LNCAP (cell line): ENCODE data around the gene GTF3C4.

Experiments used
- TF ChIP-seq, protein P1 (sequence below): fragments of 450-650 bp; IDR thresholded peaks from 2 replicates; pipeline ENCODE4 v1.5.1; 2017; ENCODE audit warnings: mild to moderate bottlenecking

The GTF3C4 gene

DNA sequence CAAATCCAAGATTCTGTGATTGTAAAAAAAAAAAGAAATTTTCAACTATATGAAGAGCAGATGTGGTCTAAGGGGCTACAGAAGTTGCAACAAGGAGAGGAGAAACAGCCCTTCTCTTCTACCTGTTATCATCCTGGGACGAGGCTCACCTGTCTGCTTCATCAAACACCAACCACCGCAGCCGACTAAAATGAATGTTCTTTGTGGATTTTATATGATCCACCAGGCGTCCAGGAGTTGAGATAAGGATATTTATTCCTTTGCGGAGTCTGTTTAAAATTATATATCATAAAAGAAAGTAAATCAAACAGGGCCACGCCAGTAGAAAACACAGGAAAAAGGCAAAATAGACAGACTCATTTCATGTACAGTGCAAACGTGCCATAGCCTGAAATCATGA, 22.0 kb upstream of the GTF3C4 start:
- TF ChIP-seq, protein P1, sequence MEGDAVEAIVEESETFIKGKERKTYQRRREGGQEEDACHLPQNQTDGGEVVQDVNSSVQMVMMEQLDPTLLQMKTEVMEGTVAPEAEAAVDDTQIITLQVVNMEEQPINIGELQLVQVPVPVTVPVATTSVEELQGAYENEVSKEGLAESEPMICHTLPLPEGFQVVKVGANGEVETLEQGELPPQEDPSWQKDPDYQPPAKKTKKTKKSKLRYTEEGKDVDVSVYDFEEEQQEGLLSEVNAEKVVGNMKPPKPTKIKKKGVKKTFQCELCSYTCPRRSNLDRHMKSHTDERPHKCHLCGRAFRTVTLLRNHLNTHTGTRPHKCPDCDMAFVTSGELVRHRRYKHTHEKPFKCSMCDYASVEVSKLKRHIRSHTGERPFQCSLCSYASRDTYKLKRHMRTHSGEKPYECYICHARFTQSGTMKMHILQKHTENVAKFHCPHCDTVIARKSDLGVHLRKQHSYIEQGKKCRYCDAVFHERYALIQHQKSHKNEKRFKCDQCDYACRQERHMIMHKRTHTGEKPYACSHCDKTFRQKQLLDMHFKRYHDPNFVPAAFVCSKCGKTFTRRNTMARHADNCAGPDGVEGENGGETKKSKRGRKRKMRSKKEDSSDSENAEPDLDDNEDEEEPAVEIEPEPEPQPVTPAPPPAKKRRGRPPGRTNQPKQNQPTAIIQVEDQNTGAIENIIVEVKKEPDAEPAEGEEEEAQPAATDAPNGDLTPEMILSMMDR, result no peak

DNA sequence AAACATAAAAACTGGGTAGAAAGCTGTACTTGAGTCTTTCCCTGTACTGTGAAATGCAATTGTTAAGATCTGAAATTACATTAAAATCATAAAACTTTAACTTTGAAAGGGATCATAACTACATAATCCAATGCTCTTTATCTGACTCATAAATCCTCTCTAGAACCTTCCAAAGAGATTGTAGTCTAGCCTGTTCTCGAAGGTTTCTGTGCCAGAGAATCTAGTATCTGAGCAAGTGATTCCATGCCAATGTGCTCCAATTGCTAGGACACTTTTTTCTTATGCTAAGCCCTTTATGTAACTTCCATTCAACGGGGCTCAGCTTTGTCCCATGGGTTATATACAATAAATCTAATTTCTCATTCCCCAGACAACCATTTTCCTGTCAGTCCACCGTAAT, 21.6 kb upstream of the GTF3C4 start:
- TF ChIP-seq, protein P1, result no peak

DNA sequence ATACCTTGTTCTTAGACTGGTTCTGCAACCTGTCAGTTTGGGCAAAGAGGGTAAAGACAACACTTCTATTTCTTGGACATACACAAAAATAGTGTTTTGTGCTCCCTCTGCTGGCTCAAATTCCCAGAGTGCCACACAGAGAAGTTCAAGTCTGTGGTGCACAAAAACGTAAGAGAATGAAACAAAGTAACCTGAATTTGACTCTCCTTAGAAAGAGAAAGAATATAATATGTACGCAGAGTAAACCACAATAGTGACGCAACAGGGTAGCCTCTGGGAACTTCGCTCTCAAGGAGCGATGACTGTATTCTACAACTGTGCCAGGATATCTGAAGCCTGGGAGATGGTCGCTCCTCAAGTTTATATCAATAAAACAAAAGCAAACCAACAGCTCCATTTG, 19.0 kb upstream of the GTF3C4 start:
- TF ChIP-seq, protein P1, result peak; percentile 82

DNA sequence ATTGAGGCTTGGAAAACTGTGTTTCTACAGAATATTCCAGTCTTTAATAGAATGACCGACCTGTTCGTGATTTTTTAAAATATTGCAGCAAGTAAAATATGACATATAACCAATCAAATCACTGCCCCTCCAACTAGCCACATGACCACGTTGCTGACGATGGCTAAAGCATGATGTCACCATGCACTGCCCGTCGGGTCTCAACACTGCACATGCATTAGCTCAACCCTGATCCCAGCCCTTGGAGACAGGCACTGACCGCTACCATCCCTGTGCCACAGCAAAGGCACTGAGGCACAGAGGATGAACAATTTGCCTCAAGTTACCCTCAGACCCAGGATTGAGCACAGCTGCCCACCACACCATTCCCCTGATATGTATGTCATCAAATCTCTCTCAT, 14.0 kb upstream of the GTF3C4 start:
- TF ChIP-seq, protein P1, result no peak

DNA sequence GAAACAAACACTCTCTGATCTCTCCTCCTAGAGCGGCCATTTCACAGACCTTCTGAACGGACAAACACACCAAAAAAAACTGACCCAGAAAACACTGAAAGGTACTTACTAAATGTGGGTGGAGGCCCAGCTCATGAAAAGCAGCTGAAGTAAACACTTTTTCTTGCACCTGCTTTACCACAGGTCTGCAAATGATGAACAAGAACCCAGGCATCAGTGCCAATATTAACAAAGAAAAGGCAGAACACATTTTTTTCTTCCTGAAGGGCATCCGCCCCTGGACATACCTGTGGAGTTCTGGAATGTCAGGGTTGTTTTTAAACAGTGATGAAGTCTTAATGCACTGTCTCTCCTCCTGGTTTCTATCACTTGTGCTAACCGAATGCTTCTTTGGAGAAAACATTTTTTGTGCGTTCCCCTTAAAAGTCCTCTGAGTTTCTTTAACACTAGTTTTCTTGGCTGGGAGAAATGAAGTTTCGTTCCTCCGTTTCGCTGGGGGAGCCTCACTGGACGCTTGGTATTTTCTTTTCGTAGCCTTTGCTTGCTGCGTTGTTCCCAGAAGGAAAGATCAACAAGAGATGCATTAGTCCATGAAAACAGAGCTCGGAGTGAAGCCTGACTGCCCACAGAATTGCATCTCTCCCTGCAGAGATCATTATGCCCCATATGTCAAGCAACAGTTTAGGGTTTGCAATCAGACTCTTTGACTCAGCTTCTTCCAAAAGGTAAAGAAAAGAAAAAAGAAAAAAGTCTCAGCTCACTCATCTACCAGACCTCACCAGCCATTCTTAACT, 7.9 kb upstream of the GTF3C4 start:
- TF ChIP-seq, protein P1, result no peak

DNA sequence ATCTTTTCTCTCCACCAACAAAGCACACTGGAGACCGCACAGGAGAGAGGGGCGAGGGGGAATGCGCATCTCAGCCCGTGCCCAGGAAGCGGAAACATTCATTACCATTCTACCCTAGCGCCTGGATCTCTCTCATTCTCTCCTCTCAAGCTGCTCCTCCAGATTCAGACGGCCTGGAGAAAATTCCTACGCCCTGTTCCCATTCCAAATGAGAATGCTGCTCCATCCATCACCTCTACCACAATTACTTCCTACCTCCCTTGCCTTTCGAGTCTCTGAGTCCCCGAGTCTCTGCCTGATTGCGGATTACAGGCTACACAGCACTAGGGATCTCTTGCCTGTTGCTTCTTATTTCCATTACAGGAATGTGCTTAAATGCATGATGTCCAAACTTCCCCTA, 7.1 kb upstream of the GTF3C4 start:
- TF ChIP-seq, protein P1, result no peak

DNA sequence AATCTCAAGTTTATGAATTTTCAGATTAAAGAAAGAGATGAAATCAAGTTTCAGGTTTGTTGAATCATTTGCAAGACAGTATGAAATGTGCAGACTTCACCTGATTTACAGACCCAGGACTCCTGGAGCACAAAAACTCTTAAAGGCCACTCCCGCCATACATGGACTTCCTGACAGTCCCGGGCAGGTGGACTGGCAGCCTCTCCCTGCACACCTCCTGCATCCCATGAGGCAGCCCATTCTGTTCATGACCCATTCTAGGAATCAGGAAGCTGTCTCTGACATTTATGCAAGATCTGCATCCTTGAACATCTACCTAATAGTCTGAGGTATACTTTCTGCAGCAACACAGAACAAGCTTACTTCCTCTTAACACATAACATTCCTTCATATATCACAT, 6.4 kb upstream of the GTF3C4 start:
- TF ChIP-seq, protein P1, result no peak

DNA sequence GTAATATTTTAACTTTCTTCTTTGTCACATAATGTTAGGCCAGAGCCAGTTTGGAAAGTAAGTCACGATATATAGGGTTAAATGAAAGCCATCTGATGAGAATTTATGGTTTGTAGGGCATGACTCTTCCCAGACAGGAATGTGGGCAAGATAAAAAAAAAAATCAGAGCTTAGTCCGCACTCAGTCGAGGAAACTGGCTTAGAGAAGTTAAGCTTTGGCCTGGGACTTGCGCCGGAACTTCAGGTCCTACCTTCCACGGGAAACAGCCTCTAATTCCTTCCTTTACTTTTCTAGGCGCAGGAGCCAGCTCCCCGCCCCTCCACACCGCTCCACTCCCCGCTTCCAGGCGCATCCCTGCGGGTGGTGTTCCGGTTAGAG, 956 bp upstream of the GTF3C4 start:
- TF ChIP-seq, protein P1, result no peak
